Stomach (tissue), 9 donors: ENCODE results near the gene DIS3L2. TPM values are rescaled to one million over a fixed set of nuclear protein-coding genes. Genes with fewer than 3 reads are reported as not detected.

Experiments
- DNase-seq, 2 donors: peaks; one replicate each; pipeline versions ENCODE4 v3.0.0 to v3.0.0-alpha.2; 2013 to 2019
- H3K27ac ChIP-seq, 5 donors: fragments of 200-600 bp in 4 of 5; sonication (generic) in 4 of 5; one replicate each; pipeline ENCODE4 v1.5.1; 2013 to 2019; ENCODE audit warnings: mild to moderate bottlenecking in 1 of 5, moderate library complexity in 1 of 5
- H3K27me3 ChIP-seq, 3 donors: fragments of 200-600 bp; sonication (generic); one replicate each; pipeline ENCODE4 v1.5.1; 2017 to 2019; ENCODE audit warnings: mixed run types in 1 of 3
- H3K36me3 ChIP-seq, 4 donors: fragments of 200-600 bp; sonication (generic); 1 replicate in 3 of 4; 2 replicates in 1 of 4; pipeline ENCODE4 v1.5.1; 2016 to 2019
- H3K4me1 ChIP-seq, 4 donors: fragments of 200-600 bp; sonication (generic); one replicate each; pipeline ENCODE4 v1.5.1; 2016 to 2019
- H3K4me3 ChIP-seq, 4 donors: fragments of 200-600 bp; sonication (generic) in 3 of 4; one replicate each; pipeline ENCODE4 v1.5.1; 2016 to 2019; ENCODE audit warnings: mild to moderate bottlenecking in 1 of 4
- H3K9me3 ChIP-seq, 4 donors: fragments of 200-600 bp; sonication (generic); one replicate each; pipeline ENCODE4 v1.5.1; 2016 to 2019
- EP300 ChIP-seq: sonication (generic); formaldehyde crosslinking; IDR thresholded peaks from one replicate; pipeline ENCODE4 v1.6.1; 2017; ENCODE audit warnings: antibody characterized with exemption
- POLR2A ChIP-seq, 4 donors: fragments of 450-650 bp; IDR thresholded peaks; one replicate each; pipeline ENCODE4 v1.6.1; 2016; ENCODE audit warnings: antibody characterized with exemption in 4 of 4, control low read depth in 2 of 4, mild to moderate bottlenecking in 1 of 4, moderate library complexity in 1 of 4
- POLR2AphosphoS5 ChIP-seq, 3 donors: sonication (generic); formaldehyde crosslinking; IDR thresholded peaks; one replicate each; pipeline ENCODE4 v1.6.1; 2016; ENCODE audit warnings: antibody characterized with exemption in 3 of 3
- WGBS, 5 donors: extraction: QIAGEN DNeasy Blood & Tissue Kit in 3 of 5; methylation state at CpG; one replicate each; pipeline versions ENCODE4 v1.1.5 to v1.1.7; 2013 to 2018; 5-methylcytosine and 5-hydroxymethylcytosine counted together
- intact Hi-C: fragments of 100-400 bp; cut with DNase I; formaldehyde crosslinking; loops from one replicate; pipeline ENCODE4 v1.15.1; 2023; ENCODE audit warnings: low total_unique reads
- polyA plus RNA-seq, 3 donors: library from polyadenylated mRNA; stranded (reverse); fragments of 200-250 nt; gene quantifications; one replicate each; pipeline ENCODE4 v1.2.3, GENCODE V29; 2013
- total RNA-seq, 5 donors: library from RNA; depleted of rRNA; stranded (reverse); fragments of >200 nt; gene quantifications; one replicate each; pipeline versions ENCODE4 v1.1.0 to v1.2.3, GENCODE V29; 2014 to 2016
- TF ChIP-seq, protein P1 (sequence below), 7 experiments: fragments of 450-650 bp in 4 of 7; fragments of 200-600 bp in 3 of 7; sonication (generic) in 3 of 7; IDR thresholded peaks; one replicate each; pipeline ENCODE4 v1.5.1; 2016 to 2019; ENCODE audit warnings: antibody characterized with exemption in 7 of 7, control low read depth in 2 of 7, mild to moderate bottlenecking in 1 of 7
- donor health status: healthy with polysubstance abuse.
- donor health status: Bipolar disorder and iron deficiency.
- donor health status: healthy.

DIS3L2 gene
- total and polyA plus RNA-seq, 8 donors, result 10.4 to 124 (median 26.8) TPM

GRCh38 chr2:232190796-232191195, 229.3 kb downstream of the DIS3L2 start:
- DNase-seq, result no peak
- WGBS, 5 donors, result 88 to 98% (median 94%) methylated on average over 2 of the region's 2 CpGs
- Histone ChIP-seq H3K27ac (no peak overlapping the region), H3K4me3 (no peak overlapping the region), H3K9me3 (peaks cover 0 to 19% (median 3%) of the 10 kb centered on the region in 4 donors), H3K4me1 (no peaks in the 10 kb centered on the region), H3K27me3 (no peaks in the 10 kb centered on the region), H3K36me3 (peaks cover 0 to 12% (median 5%) of the 10 kb centered on the region in 4 donors)
- intact Hi-C loops, result no loop called here
- TF ChIP-seq, protein P1, sequence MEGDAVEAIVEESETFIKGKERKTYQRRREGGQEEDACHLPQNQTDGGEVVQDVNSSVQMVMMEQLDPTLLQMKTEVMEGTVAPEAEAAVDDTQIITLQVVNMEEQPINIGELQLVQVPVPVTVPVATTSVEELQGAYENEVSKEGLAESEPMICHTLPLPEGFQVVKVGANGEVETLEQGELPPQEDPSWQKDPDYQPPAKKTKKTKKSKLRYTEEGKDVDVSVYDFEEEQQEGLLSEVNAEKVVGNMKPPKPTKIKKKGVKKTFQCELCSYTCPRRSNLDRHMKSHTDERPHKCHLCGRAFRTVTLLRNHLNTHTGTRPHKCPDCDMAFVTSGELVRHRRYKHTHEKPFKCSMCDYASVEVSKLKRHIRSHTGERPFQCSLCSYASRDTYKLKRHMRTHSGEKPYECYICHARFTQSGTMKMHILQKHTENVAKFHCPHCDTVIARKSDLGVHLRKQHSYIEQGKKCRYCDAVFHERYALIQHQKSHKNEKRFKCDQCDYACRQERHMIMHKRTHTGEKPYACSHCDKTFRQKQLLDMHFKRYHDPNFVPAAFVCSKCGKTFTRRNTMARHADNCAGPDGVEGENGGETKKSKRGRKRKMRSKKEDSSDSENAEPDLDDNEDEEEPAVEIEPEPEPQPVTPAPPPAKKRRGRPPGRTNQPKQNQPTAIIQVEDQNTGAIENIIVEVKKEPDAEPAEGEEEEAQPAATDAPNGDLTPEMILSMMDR (IDR thresholded peaks at IDR 0.05), result no peak
- TF ChIP-seq POLR2AphosphoS5 (IDR thresholded peaks at IDR 0.05) (no peak), POLR2A (IDR thresholded peaks at IDR 0.05) (no peak), EP300 (no peak)

GRCh38 chr2:232195487-232195886, 234.0 kb downstream of the DIS3L2 start:
- H3K27ac ChIP-seq, result no peak overlapping the region
- WGBS, 5 donors, result 94 to 100% (median 100%) methylated on average over 1 of the region's 1 CpG
- DNase-seq, result no peak
- no peaks in the 10 kb centered on the region for H3K27me3 ChIP-seq
- intact Hi-C loops, result no loop called here
- peaks cover 0 to 20% (median 10%) of the 10 kb centered on the region in 4 donors for H3K36me3 ChIP-seq
- no peaks in the 10 kb centered on the region for H3K4me1 ChIP-seq
- H3K4me3 ChIP-seq, result no peak overlapping the region
- no peak for TF ChIP-seq EP300
- no peak for TF ChIP-seq POLR2AphosphoS5 (IDR thresholded peaks at IDR 0.05)
- TF ChIP-seq, protein P1 (IDR thresholded peaks at IDR 0.05), result no peak
- no peak for TF ChIP-seq POLR2A (IDR thresholded peaks at IDR 0.05)
- H3K9me3 ChIP-seq, result peaks cover 0 to 19% (median 3%) of the 10 kb centered on the region in 4 donors

DNA sequence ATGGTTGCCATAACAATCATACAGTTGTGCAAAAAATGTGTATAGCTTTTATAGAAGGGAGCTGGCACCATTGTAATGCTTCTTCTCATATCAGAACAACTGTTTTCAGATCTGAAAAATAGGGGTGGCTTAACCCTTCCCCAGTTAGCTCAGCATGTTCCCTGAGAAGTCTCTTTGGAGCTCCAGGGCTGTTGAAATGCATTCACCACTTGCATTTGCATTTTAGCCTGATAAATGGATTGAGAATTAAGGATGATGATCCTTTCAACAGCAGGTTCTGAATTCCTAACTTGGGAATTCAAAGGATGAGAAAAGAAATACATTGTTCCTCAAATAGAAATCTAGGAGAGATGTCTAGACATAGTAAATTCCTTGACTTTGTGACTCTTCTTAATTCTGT, 235.3 kb downstream of the DIS3L2 start:
- no peak overlapping the region for H3K27ac ChIP-seq
- H3K9me3 ChIP-seq, result peaks cover 0 to 19% (median 3%) of the 10 kb centered on the region in 4 donors
- TF ChIP-seq, protein P1 (IDR thresholded peaks at IDR 0.05), result no peak
- no peak for TF ChIP-seq POLR2AphosphoS5 (IDR thresholded peaks at IDR 0.05)
- no peak for TF ChIP-seq POLR2A (IDR thresholded peaks at IDR 0.05)
- no peak for TF ChIP-seq EP300
- no peaks in the 10 kb centered on the region for H3K4me1 ChIP-seq
- no peak for DNase-seq
- no peak overlapping the region for H3K4me3 ChIP-seq
- H3K36me3 ChIP-seq, result peaks cover 0 to 26% (median 11%) of the 10 kb centered on the region in 4 donors
- intact Hi-C loops, result no loop called here
- H3K27me3 ChIP-seq, result no peaks in the 10 kb centered on the region

DNA sequence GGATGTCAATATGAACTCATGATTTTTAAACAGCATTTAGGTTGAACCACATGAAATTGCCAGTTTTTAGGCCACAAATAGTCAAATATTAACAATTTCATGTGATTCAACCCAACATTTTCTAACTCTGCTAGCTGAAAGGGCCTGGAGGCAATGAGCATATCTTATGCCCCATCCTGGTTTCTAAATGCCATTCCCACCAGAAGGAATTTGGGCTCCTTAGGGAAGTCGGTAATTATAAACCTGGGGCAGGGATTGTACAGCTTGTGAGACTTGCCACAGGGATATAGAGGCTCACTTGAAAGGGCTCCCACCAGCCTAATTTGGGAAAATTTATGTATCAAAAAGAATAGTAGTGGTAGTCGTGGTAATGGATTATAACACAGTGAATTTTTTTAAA, 238.7 kb downstream of the DIS3L2 start:
- intact Hi-C loops, result no loop called here
- Histone ChIP-seq H3K4me3 (no peak overlapping the region), H3K4me1 (peaks cover 0 to 15% (median 12%) of the 10 kb centered on the region in 4 donors), H3K9me3 (peaks cover 0 to 6% (median 0%) of the 10 kb centered on the region in 4 donors), H3K27me3 (no peaks in the 10 kb centered on the region), H3K36me3 (peaks cover 0 to 14% (median 6%) of the 10 kb centered on the region in 4 donors), H3K27ac (no peak overlapping the region)
- 91 to 99% (median 96%) methylated on average over 2 of the region's 2 CpGs for WGBS, 5 donors
- TF ChIP-seq EP300, result no peak
- TF ChIP-seq, protein P1 (IDR thresholded peaks at IDR 0.05), result no peak
- TF ChIP-seq POLR2A (IDR thresholded peaks at IDR 0.05), result no peak
- TF ChIP-seq POLR2AphosphoS5 (IDR thresholded peaks at IDR 0.05), result no peak
- DNase-seq, result no peak
